ENCODE data around the gene MMP14. TPM values are rescaled to one million over a fixed set of nuclear protein-coding genes. Genes with fewer than 3 reads are reported as not detected.
A peak's percentile ranks its signal among the peaks of the same experiment; 100 is the strongest.

MMP14 gene
- total and polyA plus RNA-seq, 2 of the 13 experiments (the other 11 are each of a cell fraction or from before 2014, with no cell fraction given) = 5.2 to 9.8 TPM

- TF ChIP-seq ETV5 (CRISPR knock-in tag; IDR thresholded peaks at IDR 0.05; ENCODE audit: borderline replicate concordance) (no peak), HOMEZ (CRISPR knock-in tag; IDR thresholded peaks at IDR 0.05; ENCODE audit: low read depth) (no peak), ZBTB21 (CRISPR knock-in tag; IDR thresholded peaks at IDR 0.05) (no peak), ZSCAN31 (CRISPR knock-in tag; IDR thresholded peaks at IDR 0.05; ENCODE audit: low read depth) (no peak), POLR2A (IDR thresholded peaks at IDR 0.05; ENCODE audit: insufficient read depth in 1 of 2, low read depth in 2 of 2, low read length in 2 of 2) (no peak), ELF4 (CRISPR knock-in tag; IDR thresholded peaks at IDR 0.05; ENCODE audit: borderline replicate concordance) (peak; percentile 21; the same call in 1 of the 2 replicates), SAFB2 (CRISPR knock-in tag; IDR thresholded peaks at IDR 0.05; ENCODE audit: borderline replicate concordance, low read depth) (no peak), ZNF3 (CRISPR knock-in tag; IDR thresholded peaks at IDR 0.05) (peak; percentile 91; the same call in 1 of the 2 replicates), MXD4 (CRISPR knock-in tag; IDR thresholded peaks at IDR 0.05) (no peak), MNT (IDR thresholded peaks at IDR 0.05) (no peak), ZNF580 (CRISPR knock-in tag; IDR thresholded peaks at IDR 0.05; ENCODE audit: borderline replicate concordance, low read depth) (no peak), ZNF605 (CRISPR knock-in tag; IDR thresholded peaks at IDR 0.05) (no peak), ATF7 (IDR thresholded peaks at IDR 0.05) (no peak), ATF7 (CRISPR knock-in tag; IDR thresholded peaks at IDR 0.05) (no peak), NFE2L1 (CRISPR knock-in tag; IDR thresholded peaks at IDR 0.05; ENCODE audit: borderline replicate concordance) (no peak), USF2 (IDR thresholded peaks at IDR 0.05; ENCODE audit: low read depth, low read length) (no peak), USF2 (CRISPR knock-in tag; IDR thresholded peaks at IDR 0.05; ENCODE audit: borderline replicate concordance) (peak; percentile 14; the same call in 1 of the 2 replicates)
These were observed 34.4 kb downstream of the MMP14 start (continued) for GRCh38 chr14:22870811-22871223.
